ENCODE measurements around the gene WNK3. TPM values are rescaled to one million over a fixed set of nuclear protein-coding genes. Genes with fewer than 3 reads are reported as not detected.

Gene WNK3
- total RNA-seq, 1 donor from 2014 or later, result 1.8 TPM

GRCh38 chrX:54194982-54195588 lies 162.8 kb downstream of the WNK3 start:
- Histone ChIP-seq H3K27ac (no peak overlapping the region), H3K4me3 (no peak overlapping the region), H3K4me1 (no peaks in the 10 kb centered on the region), H3K27me3 (no peaks in the 10 kb centered on the region), H3K36me3 (no peaks in the 10 kb centered on the region), H3K9me3 (no peaks in the 10 kb centered on the region)
- ATAC-seq, result no peak
- no peak for TF ChIP-seq CTCF (IDR thresholded peaks at IDR 0.05)
- intact Hi-C loops (cut with DNase I), result no loop called here
- DNase-seq, result no peak

GRCh38 chrX:54193085-54193821 lies 164.6 kb downstream of the WNK3 start:
- Histone ChIP-seq H3K36me3 (no peaks in the 10 kb centered on the region), H3K4me3 (no peak overlapping the region), H3K9me3 (no peaks in the 10 kb centered on the region), H3K4me1 (no peaks in the 10 kb centered on the region), H3K27me3 (no peaks in the 10 kb centered on the region), H3K27ac (no peak overlapping the region)
- DNase-seq, result no peak
- intact Hi-C loops (cut with DNase I), result no loop called here
- no peak for TF ChIP-seq CTCF (IDR thresholded peaks at IDR 0.05)
- ATAC-seq, result no peak

GRCh38 chrX:54184474-54184873 lies 173.4 kb downstream of the WNK3 start:
- Histone ChIP-seq H3K27ac (no peak overlapping the region), H3K27me3 (no peaks in the 10 kb centered on the region), H3K4me1 (peaks cover 5% of the 10 kb centered on the region), H3K4me3 (no peak overlapping the region), H3K9me3 (no peaks in the 10 kb centered on the region), H3K36me3 (no peaks in the 10 kb centered on the region)
- TF ChIP-seq CTCF (IDR thresholded peaks at IDR 0.05), result no peak
- intact Hi-C loops (cut with DNase I), result no loop called here
- DNase-seq (no peak), ATAC-seq (no peak)

- Histone ChIP-seq H3K27me3 (no peaks in the 10 kb centered on the region), H3K27ac (peak within 1 kb of the TSS; percentile 88), H3K4me3 (peak within 1 kb of the TSS; percentile 71), H3K9me3 (no peaks in the 10 kb centered on the region), H3K4me1 (peaks cover 11% of the 10 kb centered on the region), H3K36me3 (no peaks in the 10 kb centered on the region)
- TF ChIP-seq CTCF (IDR thresholded peaks at IDR 0.05), result no peak
- DNase-seq, result peak; percentile 86
- ATAC-seq, result peak; percentile 95
- intact Hi-C loops (cut with DNase I), result no loop called here
These were observed 174.8 kb downstream of the WNK3 start, which contains the start of gene FAM120C for GRCh38 chrX:54182864-54183613. FAM120C (minus strand) TSS chrX:54183254; CDS start chrX:54183198, 56 bp downstream.

GRCh38 chrX:54182194-54182863 lies 175.5 kb downstream of the WNK3 start:
- Histone ChIP-seq H3K4me1 (peaks cover 14% of the 10 kb centered on the region), H3K4me3 (peak overlapping the region; percentile 71), H3K36me3 (no peaks in the 10 kb centered on the region), H3K27ac (peak overlapping the region; percentile 88), H3K27me3 (no peaks in the 10 kb centered on the region), H3K9me3 (no peaks in the 10 kb centered on the region)
- intact Hi-C loops (cut with DNase I), result no loop called here
- DNase-seq, result peak; percentile 83
- TF ChIP-seq CTCF (IDR thresholded peaks at IDR 0.05), result no peak
- ATAC-seq, result peak; percentile 90
